BE2C (cell line): ENCODE data around the gene MPI.

Source experiments
- DNase-seq: peaks from one replicate; pipeline ENCODE4 v3.0.0-alpha.2; 2020
- H3K27me3 ChIP-seq: fragments of 250-450 bp; sonication (Bioruptor Pico); 2 replicates; pipeline ENCODE4 v1.5.1; 2020; ENCODE audit warnings: mild to moderate bottlenecking
- H3K36me3 ChIP-seq: fragments of 250-450 bp; sonication (Bioruptor Pico); 2 replicates; pipeline ENCODE4 v1.5.1; 2020; ENCODE audit warnings: mild to moderate bottlenecking
- H3K4me1 ChIP-seq: fragments of 250-450 bp; sonication (Bioruptor Pico); 2 replicates; pipeline ENCODE4 v1.5.1; 2020
- H3K4me3 ChIP-seq: 2 replicates; pipeline ENCODE4 v1.5.1; 2011; ENCODE audit warnings: low read depth, low read length
- H3K9me3 ChIP-seq: fragments of 250-450 bp; sonication (Bioruptor Pico); 2 replicates; pipeline ENCODE4 v1.5.1; 2020
- CTCF ChIP-seq: IDR thresholded peaks from 2 replicates; pipeline ENCODE4 v1.5.1; 2012; ENCODE audit warnings: mild to moderate bottlenecking, low read depth, low read length

The MPI gene

DNA sequence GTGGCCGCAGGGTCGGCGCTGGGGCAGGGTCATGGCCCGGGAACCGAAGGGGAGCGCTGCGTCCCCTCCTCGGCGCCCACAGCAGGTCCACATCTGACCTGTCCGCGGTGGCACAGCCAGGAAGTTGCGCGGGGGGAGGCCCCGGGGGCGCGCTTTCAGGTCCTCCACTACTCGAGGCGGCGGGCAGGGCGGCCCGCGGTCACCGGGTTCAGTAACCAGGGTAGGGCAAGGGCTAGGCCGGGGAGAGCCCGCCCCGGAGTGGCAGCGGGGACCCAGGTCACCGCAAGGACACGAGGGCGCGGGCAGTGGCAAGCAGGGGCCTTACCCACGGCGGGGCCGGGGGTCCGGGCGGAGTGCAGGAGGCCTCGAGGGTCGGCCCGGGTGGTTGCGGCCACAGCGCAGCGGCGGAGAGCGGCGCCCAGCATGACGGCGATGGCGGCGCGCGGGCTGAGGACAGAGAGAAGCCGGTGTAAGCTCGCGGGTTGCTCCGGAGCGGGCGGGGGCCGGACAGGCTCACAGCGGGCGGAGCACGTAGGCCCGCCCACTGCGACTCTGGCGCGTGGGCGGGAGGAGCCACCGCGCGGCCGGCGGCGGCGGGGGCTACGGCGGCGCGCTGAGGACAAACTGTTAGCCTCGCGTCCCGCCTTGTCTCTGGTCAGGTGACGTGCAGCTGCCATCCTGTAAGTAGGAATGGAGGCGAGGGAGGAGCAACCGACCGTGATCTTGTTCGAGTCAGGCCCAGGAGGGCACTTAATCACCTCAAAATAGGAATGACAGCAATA is 47.9 kb downstream of the MPI start, which contains the start of gene COX5A:
Gene COX5A, minus strand, starts transcription at position 484 of the 782 bp plus-strand sequence. Its CDS starts 59 bp downstream, at position 425.
- Histone ChIP-seq H3K27me3 (no peaks in the 10 kb centered on the region), H3K4me1 (no peaks in the 10 kb centered on the region), H3K36me3 (peaks cover 8% of the 10 kb centered on the region), H3K4me3 (peak within 1 kb of the TSS; percentile 80), H3K9me3 (no peaks in the 10 kb centered on the region)
- no peak for TF ChIP-seq CTCF
- peak; percentile 95 for DNase-seq

GRCh38 chr15:74950078-74950908 is 60.5 kb downstream of the MPI start:
- Histone ChIP-seq H3K27me3 (no peaks in the 10 kb centered on the region), H3K4me3 (peak overlapping the region; percentile 34), H3K36me3 (no peaks in the 10 kb centered on the region), H3K4me1 (peaks cover 11% of the 10 kb centered on the region), H3K9me3 (no peaks in the 10 kb centered on the region)
- peak; percentile 79 for DNase-seq
- TF ChIP-seq CTCF = peak; percentile 100

GRCh38 chr15:74951006-74951405 is 61.2 kb downstream of the MPI start:
- DNase-seq = no peak
- TF ChIP-seq CTCF = no peak
- no peaks in the 10 kb centered on the region for H3K9me3 ChIP-seq
- no peaks in the 10 kb centered on the region for H3K27me3 ChIP-seq
- H3K36me3 ChIP-seq = no peaks in the 10 kb centered on the region
- no peak overlapping the region for H3K4me3 ChIP-seq
- peaks cover 11% of the 10 kb centered on the region for H3K4me1 ChIP-seq
